Natural killer cell (primary cell): ENCODE measurements around the gene TPPP2. TPM values are rescaled to one million over a fixed set of nuclear protein-coding genes. Genes with fewer than 3 reads are reported as not detected.

Experiments
- ATAC-seq, 3 donors: fragments of 150-1000 bp in 2 of 3; fragments of 200-7000 bp in 1 of 3; cut with Tn5 transposase; 1 replicate in 1 of 3; 2 replicates in 2 of 3; pipeline ENCODE4 v1.10.0; 2021; ENCODE audit warnings: mild to moderate bottlenecking in 2 of 3, moderate library complexity in 2 of 3
- DNase-seq, 2 donors: peaks; one replicate each; pipeline versions ENCODE4 v3.0.0 to v3.0.0-alpha.2; 2013 to 2021; ENCODE audit warnings: mixed read lengths in 1 of 2
- H3K27ac ChIP-seq: one replicate; pipeline ENCODE4 v1.5.1; 2013; ENCODE audit warnings: mild to moderate bottlenecking, low read length
- H3K27me3 ChIP-seq: one replicate; pipeline ENCODE4 v1.6.1; 2013; ENCODE audit warnings: low read length; ENCODE audit not compliant: control insufficient read depth, insufficient read depth
- H3K36me3 ChIP-seq: one replicate; pipeline ENCODE4 v1.6.1; 2013; ENCODE audit warnings: low read length; ENCODE audit not compliant: control insufficient read depth, insufficient read depth
- H3K4me1 ChIP-seq: one replicate; pipeline ENCODE4 v1.6.1; 2013; ENCODE audit warnings: low read length; ENCODE audit not compliant: control insufficient read depth, insufficient read depth
- H3K4me3 ChIP-seq: one replicate; pipeline ENCODE4 v1.5.1; 2013; ENCODE audit warnings: low read length
- H3K9me3 ChIP-seq: one replicate; pipeline ENCODE4 v1.6.1; 2013; ENCODE audit warnings: low read length; ENCODE audit not compliant: control insufficient read depth, insufficient read depth
- H3K27ac Mint-ChIP-seq, 2 donors: one replicate each; pipeline ENCODE4 v1.8.0; 2022; ENCODE audit warnings: mild to moderate bottlenecking in 2 of 2, mixed read lengths in 2 of 2, moderate library complexity in 1 of 2
- H3K27me3 Mint-ChIP-seq, 2 donors: one replicate each; pipeline ENCODE4 v1.8.0; 2022; ENCODE audit warnings: low read depth in 2 of 2, mixed read lengths in 2 of 2
- H3K36me3 Mint-ChIP-seq: one replicate; pipeline ENCODE4 v1.8.0; 2022; ENCODE audit warnings: mixed read lengths
- H3K4me1 Mint-ChIP-seq, 2 donors: one replicate each; pipeline ENCODE4 v1.8.0; 2022; ENCODE audit warnings: mixed read lengths in 2 of 2
- H3K4me3 Mint-ChIP-seq: one replicate; pipeline ENCODE4 v1.8.0; 2022; ENCODE audit warnings: mild to moderate bottlenecking, moderate library complexity, mixed read lengths
- H3K9me3 Mint-ChIP-seq, 2 donors: one replicate each; pipeline ENCODE4 v1.8.0; 2022; ENCODE audit warnings: mixed read lengths in 2 of 2
- WGBS: methylation state at CpG from one replicate; pipeline ENCODE4 v1.1.7; 2013; ENCODE audit warnings: missing lambda C conversion rate; ENCODE audit not compliant: insufficient coverage; 5-methylcytosine and 5-hydroxymethylcytosine counted together
- intact Hi-C: fragments of 100-400 bp; cut with micrococcal nuclease; formaldehyde crosslinking; loops from one replicate; pipeline ENCODE4 v1.14.2; 2022
- total RNA-seq, 4 donors: library from RNA; stranded (reverse); fragments of 120-200 nt in 1 of 4; gene quantifications; one replicate each; pipeline versions ENCODE4 v1.2.3 to v1.2.4, GENCODE V29; 2013 to 2022
- TF ChIP-seq, protein P1 (sequence below): fragments of 200-600 bp; IDR thresholded peaks from one replicate; pipeline ENCODE4 v1.8.0; 2022; ENCODE audit warnings: antibody characterized with exemption

TPPP2 gene
- total RNA-seq, 3 donors from 2014 or later (not counting 1 experiment from before 2014, with no cell fraction given) = not detected

DNA sequence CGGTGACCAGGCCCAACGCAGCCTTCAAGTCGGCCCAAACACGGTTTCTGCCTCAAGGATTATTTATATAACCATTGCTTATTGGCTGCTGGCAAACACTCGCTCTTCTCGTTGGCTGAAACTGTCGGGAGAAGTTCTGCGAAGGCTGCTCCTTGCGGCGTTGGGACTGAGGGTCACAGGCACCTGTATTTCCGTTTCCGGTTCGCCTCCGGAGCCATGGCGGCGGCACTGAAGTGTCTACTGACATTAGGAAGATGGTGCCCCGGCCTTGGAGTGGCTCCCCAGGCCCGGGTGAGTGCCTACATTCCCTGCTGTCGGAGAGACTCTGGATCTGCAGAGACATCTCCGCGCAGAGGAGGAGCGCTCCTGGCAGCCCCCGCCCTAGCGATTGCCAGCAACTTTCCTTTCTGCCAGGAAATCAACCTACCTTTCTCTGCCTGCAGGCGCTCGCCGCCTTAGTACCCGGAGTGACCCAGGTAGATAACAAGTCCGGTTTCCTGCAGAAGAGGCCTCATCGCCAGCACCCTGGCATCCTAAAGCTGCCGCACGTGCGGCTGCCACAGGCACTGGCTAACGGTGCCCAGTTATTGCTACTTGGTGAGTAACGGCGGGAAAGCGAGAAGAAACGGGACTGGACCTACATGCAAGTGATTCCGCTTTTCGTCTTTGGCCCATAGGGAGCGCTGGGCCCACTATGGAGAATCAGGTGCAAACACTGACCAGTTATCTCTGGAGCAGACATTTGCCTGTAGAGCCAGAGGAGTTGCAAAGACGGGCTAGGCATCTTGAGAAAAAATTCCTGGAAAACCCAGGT is 40.0 kb upstream of the TPPP2 start, which contains the start of gene METTL17:
TSS of gene METTL17 (plus strand) at position 194 of the 814 bp plus-strand sequence. CDS start at position 217, 23 bp downstream.
- H3K4me1 ChIP-seq = peaks cover 16% of the 10 kb centered on the region
- no peaks in the 10 kb centered on the region for H3K9me3 Mint-ChIP-seq
- peak within 1 kb of the TSS; percentile 74 for H3K4me3 ChIP-seq
- H3K27me3 ChIP-seq = no peaks in the 10 kb centered on the region
- TF ChIP-seq, protein P1, sequence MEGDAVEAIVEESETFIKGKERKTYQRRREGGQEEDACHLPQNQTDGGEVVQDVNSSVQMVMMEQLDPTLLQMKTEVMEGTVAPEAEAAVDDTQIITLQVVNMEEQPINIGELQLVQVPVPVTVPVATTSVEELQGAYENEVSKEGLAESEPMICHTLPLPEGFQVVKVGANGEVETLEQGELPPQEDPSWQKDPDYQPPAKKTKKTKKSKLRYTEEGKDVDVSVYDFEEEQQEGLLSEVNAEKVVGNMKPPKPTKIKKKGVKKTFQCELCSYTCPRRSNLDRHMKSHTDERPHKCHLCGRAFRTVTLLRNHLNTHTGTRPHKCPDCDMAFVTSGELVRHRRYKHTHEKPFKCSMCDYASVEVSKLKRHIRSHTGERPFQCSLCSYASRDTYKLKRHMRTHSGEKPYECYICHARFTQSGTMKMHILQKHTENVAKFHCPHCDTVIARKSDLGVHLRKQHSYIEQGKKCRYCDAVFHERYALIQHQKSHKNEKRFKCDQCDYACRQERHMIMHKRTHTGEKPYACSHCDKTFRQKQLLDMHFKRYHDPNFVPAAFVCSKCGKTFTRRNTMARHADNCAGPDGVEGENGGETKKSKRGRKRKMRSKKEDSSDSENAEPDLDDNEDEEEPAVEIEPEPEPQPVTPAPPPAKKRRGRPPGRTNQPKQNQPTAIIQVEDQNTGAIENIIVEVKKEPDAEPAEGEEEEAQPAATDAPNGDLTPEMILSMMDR = no peak
- DNase-seq = peak; percentile 62 to 94
- H3K27ac ChIP-seq = peak within 1 kb of the TSS; percentile 58
- intact Hi-C loops = no loop called here
- H3K27me3 Mint-ChIP-seq = no peaks in the 10 kb centered on the region
- peaks cover 22 to 31% of the 10 kb centered on the region in 2 donors for H3K4me1 Mint-ChIP-seq
- H3K4me3 Mint-ChIP-seq = peak within 1 kb of the TSS; percentile 91
- under 1% methylated on average over 41 of the region's 42 CpGs for WGBS
- peak within 1 kb of the TSS; percentile 78 to 88 for H3K27ac Mint-ChIP-seq
- H3K36me3 Mint-ChIP-seq = peaks cover 6% of the 10 kb centered on the region
- H3K9me3 ChIP-seq = no peaks in the 10 kb centered on the region
- peaks cover 29% of the 10 kb centered on the region for H3K36me3 ChIP-seq
- peak; percentile 90 to 94 (median 93) for ATAC-seq

DNA sequence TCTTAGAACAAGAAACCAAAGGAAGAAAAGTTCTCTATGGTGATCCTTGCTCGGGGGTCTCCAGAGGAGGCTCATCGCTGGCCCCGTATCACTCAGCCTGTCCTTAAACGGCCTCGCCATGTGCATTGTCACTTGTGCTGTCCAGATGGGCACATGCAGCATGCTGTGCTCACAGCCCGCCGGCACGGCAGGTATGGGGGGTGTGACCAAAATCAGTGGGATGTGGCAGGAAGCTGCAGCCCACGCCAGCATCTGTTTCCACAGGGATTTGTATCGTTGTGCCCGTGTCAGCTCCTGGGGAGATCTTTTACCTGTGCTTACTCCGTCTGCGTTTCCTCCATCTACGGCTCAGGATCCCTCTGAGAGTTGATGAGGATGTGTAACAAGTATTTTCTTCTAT is 33.5 kb upstream of the TPPP2 start:
- H3K9me3 ChIP-seq = no peaks in the 10 kb centered on the region
- no peaks in the 10 kb centered on the region for H3K27me3 ChIP-seq
- H3K27ac Mint-ChIP-seq = no peak overlapping the region
- H3K4me1 ChIP-seq = no peaks in the 10 kb centered on the region
- peaks cover 6 to 16% of the 10 kb centered on the region in 2 donors for H3K4me1 Mint-ChIP-seq
- intact Hi-C loops = no loop called here
- DNase-seq (no peak), ATAC-seq (no peak)
- TF ChIP-seq, protein P1 = no peak
- H3K36me3 Mint-ChIP-seq = peaks cover 19% of the 10 kb centered on the region
- H3K36me3 ChIP-seq = peaks cover 52% of the 10 kb centered on the region
- no peak overlapping the region for H3K4me3 Mint-ChIP-seq
- H3K9me3 Mint-ChIP-seq = no peaks in the 10 kb centered on the region
- H3K4me3 ChIP-seq = no peak overlapping the region
- no peak overlapping the region for H3K27ac ChIP-seq
- no peaks in the 10 kb centered on the region for H3K27me3 Mint-ChIP-seq
- 95% methylated on average over 14 of the region's 14 CpGs for WGBS

DNA sequence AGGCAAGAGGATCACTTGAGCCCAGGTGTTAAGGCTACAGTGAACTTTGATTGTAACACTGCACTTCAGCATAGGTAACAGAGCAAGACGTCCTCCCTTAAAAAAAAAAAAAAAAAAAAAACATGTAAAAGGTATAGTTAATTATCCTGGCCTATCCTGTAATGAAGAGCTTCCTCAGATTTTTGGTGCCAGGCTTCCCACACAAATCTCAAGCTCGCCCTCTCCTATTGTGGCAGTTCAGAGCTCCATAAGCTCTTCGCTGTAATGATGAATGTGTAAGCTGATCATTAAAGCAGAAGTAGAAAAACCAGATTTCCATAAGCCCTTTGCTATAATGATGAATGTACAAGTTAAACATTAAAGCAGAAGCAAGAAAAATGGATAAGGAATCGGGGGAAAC is 32.9 kb upstream of the TPPP2 start:
- H3K27me3 Mint-ChIP-seq = no peaks in the 10 kb centered on the region
- peaks cover 0 to 10% of the 10 kb centered on the region in 2 donors for H3K4me1 Mint-ChIP-seq
- Histone ChIP-seq H3K36me3 (peaks cover 49% of the 10 kb centered on the region), H3K27ac (no peak overlapping the region), H3K4me1 (no peaks in the 10 kb centered on the region), H3K27me3 (no peaks in the 10 kb centered on the region), H3K4me3 (no peak overlapping the region), H3K9me3 (no peaks in the 10 kb centered on the region)
- DNase-seq (no peak), ATAC-seq (no peak)
- TF ChIP-seq, protein P1 = no peak
- no peak overlapping the region for H3K4me3 Mint-ChIP-seq
- peaks cover 19% of the 10 kb centered on the region for H3K36me3 Mint-ChIP-seq
- 95% methylated on average over 2 of the region's 4 CpGs for WGBS
- intact Hi-C loops = no loop called here
- no peak overlapping the region for H3K27ac Mint-ChIP-seq
- H3K9me3 Mint-ChIP-seq = no peaks in the 10 kb centered on the region
